ENCODE results near the gene HLA-DQB1.
A peak's percentile ranks its signal among the peaks of the same experiment; 100 is the strongest.

HLA-DQB1 gene

GRCh38 chr6:32697031-32697430, 30.6 kb upstream of the HLA-DQB1 start:
- TF ChIP-seq, protein P1, sequence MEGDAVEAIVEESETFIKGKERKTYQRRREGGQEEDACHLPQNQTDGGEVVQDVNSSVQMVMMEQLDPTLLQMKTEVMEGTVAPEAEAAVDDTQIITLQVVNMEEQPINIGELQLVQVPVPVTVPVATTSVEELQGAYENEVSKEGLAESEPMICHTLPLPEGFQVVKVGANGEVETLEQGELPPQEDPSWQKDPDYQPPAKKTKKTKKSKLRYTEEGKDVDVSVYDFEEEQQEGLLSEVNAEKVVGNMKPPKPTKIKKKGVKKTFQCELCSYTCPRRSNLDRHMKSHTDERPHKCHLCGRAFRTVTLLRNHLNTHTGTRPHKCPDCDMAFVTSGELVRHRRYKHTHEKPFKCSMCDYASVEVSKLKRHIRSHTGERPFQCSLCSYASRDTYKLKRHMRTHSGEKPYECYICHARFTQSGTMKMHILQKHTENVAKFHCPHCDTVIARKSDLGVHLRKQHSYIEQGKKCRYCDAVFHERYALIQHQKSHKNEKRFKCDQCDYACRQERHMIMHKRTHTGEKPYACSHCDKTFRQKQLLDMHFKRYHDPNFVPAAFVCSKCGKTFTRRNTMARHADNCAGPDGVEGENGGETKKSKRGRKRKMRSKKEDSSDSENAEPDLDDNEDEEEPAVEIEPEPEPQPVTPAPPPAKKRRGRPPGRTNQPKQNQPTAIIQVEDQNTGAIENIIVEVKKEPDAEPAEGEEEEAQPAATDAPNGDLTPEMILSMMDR (IDR thresholded peaks at IDR 0.05; ENCODE audit: insufficient read depth, low read length, poor library complexity, severe bottlenecking), result no peak
- no peaks in the 10 kb centered on the region for H3K36me3 ChIP-seq (ENCODE audit: control insufficient read depth, insufficient read depth, low read length)
- H3K27me3 ChIP-seq (replicated peaks; ENCODE audit: control insufficient read depth, insufficient read depth, low read length), result no peaks in the 10 kb centered on the region
- no peak overlapping the region for H3K4me3 ChIP-seq (replicated peaks; ENCODE audit: low read depth, low read length)
- no peak for DNase-seq (ENCODE audit: extremely low read depth, insufficient read length)

DNA sequence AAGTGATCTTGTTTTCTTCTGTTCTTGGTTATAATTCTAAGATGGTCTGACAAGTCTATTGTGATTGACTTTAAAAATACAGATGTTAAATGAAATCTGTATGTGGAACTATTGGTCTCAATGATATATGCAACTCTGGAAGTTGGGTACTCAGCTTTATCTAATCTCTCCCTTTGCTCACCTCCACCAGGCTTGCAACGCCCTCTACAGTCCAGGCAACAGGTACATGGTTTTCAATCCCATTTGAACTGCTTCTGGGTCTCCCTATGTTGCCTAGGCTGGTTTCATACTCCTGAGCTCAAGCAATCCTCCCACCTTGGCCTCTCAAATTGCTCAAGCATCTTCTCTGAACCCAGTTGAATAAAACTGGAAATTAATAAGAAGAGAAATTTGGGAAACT, 25.6 kb upstream of the HLA-DQB1 start:
- no peak for DNase-seq (ENCODE audit: extremely low read depth, insufficient read length)
- H3K36me3 ChIP-seq (ENCODE audit: control insufficient read depth, insufficient read depth, low read length), result no peaks in the 10 kb centered on the region
- no peaks in the 10 kb centered on the region for H3K27me3 ChIP-seq (replicated peaks; ENCODE audit: control insufficient read depth, insufficient read depth, low read length)
- H3K4me3 ChIP-seq (replicated peaks; ENCODE audit: low read depth, low read length), result no peak overlapping the region
- TF ChIP-seq, protein P1 (IDR thresholded peaks at IDR 0.05; ENCODE audit: insufficient read depth, low read length, poor library complexity, severe bottlenecking), result peak; percentile 70

GRCh38 chr6:32689531-32690501, 23.4 kb upstream of the HLA-DQB1 start:
- Histone ChIP-seq H3K36me3 (ENCODE audit: control insufficient read depth, insufficient read depth, low read length) (no peaks in the 10 kb centered on the region), H3K4me3 (replicated peaks; ENCODE audit: low read depth, low read length) (no peak overlapping the region), H3K27me3 (replicated peaks; ENCODE audit: control insufficient read depth, insufficient read depth, low read length) (no peaks in the 10 kb centered on the region)
- peak; percentile 59 for DNase-seq (ENCODE audit: extremely low read depth, insufficient read length)
- TF ChIP-seq, protein P1 (IDR thresholded peaks at IDR 0.05; ENCODE audit: insufficient read depth, low read length, poor library complexity, severe bottlenecking), result no peak

GRCh38 chr6:32685603-32686002, 19.1 kb upstream of the HLA-DQB1 start:
- Histone ChIP-seq H3K4me3 (replicated peaks; ENCODE audit: low read depth, low read length) (no peak overlapping the region), H3K27me3 (replicated peaks; ENCODE audit: control insufficient read depth, insufficient read depth, low read length) (no peaks in the 10 kb centered on the region), H3K36me3 (ENCODE audit: control insufficient read depth, insufficient read depth, low read length) (no peaks in the 10 kb centered on the region)
- peak; percentile 80 for DNase-seq (ENCODE audit: extremely low read depth, insufficient read length)
- TF ChIP-seq, protein P1 (IDR thresholded peaks at IDR 0.05; ENCODE audit: insufficient read depth, low read length, poor library complexity, severe bottlenecking), result no peak

- H3K4me3 ChIP-seq (replicated peaks; ENCODE audit: low read depth, low read length), result no peak overlapping the region
- no peaks in the 10 kb centered on the region for H3K36me3 ChIP-seq (ENCODE audit: control insufficient read depth, insufficient read depth, low read length)
- TF ChIP-seq, protein P1 (IDR thresholded peaks at IDR 0.05; ENCODE audit: insufficient read depth, low read length, poor library complexity, severe bottlenecking), result no peak
- DNase-seq (ENCODE audit: extremely low read depth, insufficient read length), result no peak
- H3K27me3 ChIP-seq (replicated peaks; ENCODE audit: control insufficient read depth, insufficient read depth, low read length), result no peaks in the 10 kb centered on the region
Observed at GRCh38 chr6:32684246-32684645, 17.8 kb upstream of the HLA-DQB1 start.
